ENCODE measurements around the gene TRIM33. TPM values are rescaled to one million over a fixed set of nuclear protein-coding genes. Genes with fewer than 3 reads are reported as not detected.

TRIM33 gene
- total RNA-seq, 1 experiment from 2014 or later = 53.8 TPM

DNA sequence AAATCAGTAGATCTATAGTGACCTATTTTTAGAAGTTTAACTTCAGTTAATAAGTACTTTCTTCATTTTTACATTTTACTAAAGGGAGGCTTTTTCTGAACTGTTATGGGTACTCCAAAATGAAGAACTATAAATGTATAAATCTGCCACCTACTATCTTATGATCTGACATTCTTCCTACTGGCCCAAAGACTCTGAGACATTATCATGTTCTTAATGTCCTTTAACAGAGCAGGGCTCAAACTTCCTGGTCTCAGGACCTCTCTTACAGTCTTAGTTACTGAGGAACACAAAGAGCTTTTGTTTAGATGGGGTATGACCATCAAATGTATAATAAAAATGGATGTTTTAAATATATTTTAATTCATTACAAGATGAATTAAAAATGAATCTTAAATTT lies 8.9 kb downstream of the TRIM33 start:
- no peak overlapping the region for H3T11ph ChIP-seq (ENCODE audit: low read length)
- peaks cover 34% of the 10 kb centered on the region for H3K79me2 ChIP-seq (ENCODE audit: insufficient read depth, low read length)
- H4K8ac ChIP-seq (replicated peaks; ENCODE audit: insufficient read length, low read depth, low read length) = no peak overlapping the region
- H3K27ac Mint-ChIP-seq = no peak overlapping the region
- H3K4me3 Mint-ChIP-seq = no peak overlapping the region
- H3K4me2 ChIP-seq (ENCODE audit: insufficient read depth, insufficient read length, low read length) = no peak overlapping the region
- H2BK120ac ChIP-seq (ENCODE audit: low read depth, low read length, poor library complexity, severe bottlenecking) = no peak overlapping the region
- no peaks in the 10 kb centered on the region for H3K23me2 ChIP-seq (ENCODE audit: insufficient read length, low read depth, low read length, poor library complexity, severe bottlenecking)
- H2BK12ac ChIP-seq (ENCODE audit: insufficient read length, low read depth, low read length) = no peak overlapping the region
- no peaks in the 10 kb centered on the region for H3K9me3 ChIP-seq (ENCODE audit: control insufficient read depth, low read depth, low read length)
- H3K56ac ChIP-seq (ENCODE audit: insufficient read length, low read depth, low read length) = no peak overlapping the region
- H3K27me3 ChIP-seq (ENCODE audit: insufficient read depth, low read length) = no peaks in the 10 kb centered on the region
- no peak for DNase-seq
- no peak overlapping the region for H3K18ac ChIP-seq (ENCODE audit: insufficient read length, low read depth, low read length)
- H3K4ac ChIP-seq (ENCODE audit: low read depth, low read length) = no peak overlapping the region
- no peaks in the 10 kb centered on the region for H3K4me1 ChIP-seq (ENCODE audit: insufficient read depth, low read length)
- no peak overlapping the region for H3K27ac ChIP-seq (ENCODE audit: insufficient read length, low read depth, low read length)
- H2AFZ ChIP-seq (ENCODE audit: low read length) = no peak overlapping the region
- no peak overlapping the region for H2BK5ac ChIP-seq (ENCODE audit: insufficient read length, low read length)
- H3K79me1 ChIP-seq (ENCODE audit: insufficient read depth, low read depth, low read length, poor library complexity, severe bottlenecking) = peaks cover 2% of the 10 kb centered on the region
- peaks cover 13 to 19% of the 10 kb centered on the region in 2 experiments for H3K4me1 Mint-ChIP-seq
- TF ChIP-seq, protein P1, sequence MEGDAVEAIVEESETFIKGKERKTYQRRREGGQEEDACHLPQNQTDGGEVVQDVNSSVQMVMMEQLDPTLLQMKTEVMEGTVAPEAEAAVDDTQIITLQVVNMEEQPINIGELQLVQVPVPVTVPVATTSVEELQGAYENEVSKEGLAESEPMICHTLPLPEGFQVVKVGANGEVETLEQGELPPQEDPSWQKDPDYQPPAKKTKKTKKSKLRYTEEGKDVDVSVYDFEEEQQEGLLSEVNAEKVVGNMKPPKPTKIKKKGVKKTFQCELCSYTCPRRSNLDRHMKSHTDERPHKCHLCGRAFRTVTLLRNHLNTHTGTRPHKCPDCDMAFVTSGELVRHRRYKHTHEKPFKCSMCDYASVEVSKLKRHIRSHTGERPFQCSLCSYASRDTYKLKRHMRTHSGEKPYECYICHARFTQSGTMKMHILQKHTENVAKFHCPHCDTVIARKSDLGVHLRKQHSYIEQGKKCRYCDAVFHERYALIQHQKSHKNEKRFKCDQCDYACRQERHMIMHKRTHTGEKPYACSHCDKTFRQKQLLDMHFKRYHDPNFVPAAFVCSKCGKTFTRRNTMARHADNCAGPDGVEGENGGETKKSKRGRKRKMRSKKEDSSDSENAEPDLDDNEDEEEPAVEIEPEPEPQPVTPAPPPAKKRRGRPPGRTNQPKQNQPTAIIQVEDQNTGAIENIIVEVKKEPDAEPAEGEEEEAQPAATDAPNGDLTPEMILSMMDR (conservative IDR thresholded peaks at IDR 0.05) = no peak
- no peak overlapping the region for H3K23ac ChIP-seq (ENCODE audit: insufficient read length, low read depth, low read length)
- no peaks in the 10 kb centered on the region for H3K9me3 Mint-ChIP-seq
- H2AK5ac ChIP-seq (ENCODE audit: insufficient read length, low read length) = no peak overlapping the region
- H4K20me1 ChIP-seq (ENCODE audit: control insufficient read depth, insufficient read depth, insufficient read length) = no peaks in the 10 kb centered on the region
- no peak overlapping the region for H3K14ac ChIP-seq (ENCODE audit: insufficient read depth, low read length)
- H3K9ac ChIP-seq (ENCODE audit: extremely low read depth, insufficient read length, low read length) = no peak overlapping the region
- H3K27me3 Mint-ChIP-seq (ENCODE audit: low read depth) = no peaks in the 10 kb centered on the region
- H2BK20ac ChIP-seq (ENCODE audit: low read depth, low read length, poor library complexity, severe bottlenecking) = no peak overlapping the region
- H4K91ac ChIP-seq (ENCODE audit: insufficient read length, low read depth, low read length) = no peak overlapping the region
- H2BK15ac ChIP-seq (ENCODE audit: low read depth, low read length) = no peak overlapping the region
- peaks cover 13 to 23% (median 13%) of the 10 kb centered on the region in 3 experiments for H3K36me3 Mint-ChIP-seq (ENCODE audit: insufficient read depth in 1 of 3, low read depth in 3 of 3)
- H4K5ac ChIP-seq (ENCODE audit: insufficient read length, low read depth, low read length) = no peak overlapping the region

Data from H9 (cell line).